Activated CD8-positive, alpha-beta memory T cell treated with anti-CD3 and anti-CD28 coated beads, Interleukin-2, amount 50 U/mL, for 24 hours (primary cell): ENCODE results near the gene RPS6KA1.
"Not testable (repeated sequence)": the region's sequence is repeated elsewhere in the genome, so short reads cannot be mapped to it uniquely, and the experiment has no call there.

Experiments used
- DNase-seq: peaks from one replicate; pipeline ENCODE4 v3.0.0-alpha.2; 2020; ENCODE audit errors: extremely low read depth

Gene RPS6KA1

DNA sequence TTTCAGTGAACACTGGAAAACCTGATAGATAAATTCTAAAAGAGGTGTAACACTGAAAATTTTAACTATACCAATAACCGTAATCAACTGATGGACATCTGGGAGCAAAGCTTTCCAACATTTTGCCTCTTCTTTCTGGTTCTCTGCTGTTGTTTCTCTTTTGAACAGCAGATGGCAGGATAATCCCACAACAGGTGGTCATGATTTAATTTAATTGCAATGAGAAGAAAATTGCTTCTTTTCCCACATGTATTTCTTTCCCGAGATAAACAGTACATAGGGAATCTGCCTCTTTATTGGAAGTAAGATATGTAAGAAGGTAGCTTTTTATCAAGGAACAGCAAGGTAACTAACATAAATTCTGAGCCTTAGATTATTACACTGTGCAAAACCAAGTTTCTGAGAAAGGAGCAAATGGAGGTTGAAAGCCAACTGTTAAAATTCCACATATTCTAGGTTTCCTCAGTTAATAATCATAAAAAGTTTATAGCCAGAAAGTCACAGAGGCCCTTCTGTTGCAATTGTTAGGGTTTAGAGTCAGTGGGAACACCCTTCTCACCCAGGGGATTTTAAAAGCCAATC lies 72.9 kb downstream of the RPS6KA1 start:
- no peak for DNase-seq

DNA sequence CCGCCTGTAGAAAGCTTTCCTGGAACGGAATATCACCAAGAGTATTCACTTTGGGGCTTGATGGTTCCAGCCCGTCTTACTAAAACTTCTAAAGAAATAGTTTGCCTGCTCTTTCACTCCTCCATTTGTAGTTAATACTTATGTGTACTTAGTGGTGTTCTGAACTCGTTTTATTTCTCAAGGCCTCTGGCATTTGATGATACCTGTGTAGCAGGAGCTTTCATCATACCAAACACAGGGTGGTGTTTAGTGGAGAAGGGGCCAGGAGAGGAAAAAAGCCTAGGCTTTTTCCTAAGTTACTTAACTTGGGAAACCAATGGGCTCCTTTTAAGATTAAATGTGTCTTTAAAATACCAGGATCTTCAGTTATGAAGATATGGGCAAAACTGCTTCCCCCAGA lies 74.3 kb downstream of the RPS6KA1 start:
- no peak for DNase-seq

DNA sequence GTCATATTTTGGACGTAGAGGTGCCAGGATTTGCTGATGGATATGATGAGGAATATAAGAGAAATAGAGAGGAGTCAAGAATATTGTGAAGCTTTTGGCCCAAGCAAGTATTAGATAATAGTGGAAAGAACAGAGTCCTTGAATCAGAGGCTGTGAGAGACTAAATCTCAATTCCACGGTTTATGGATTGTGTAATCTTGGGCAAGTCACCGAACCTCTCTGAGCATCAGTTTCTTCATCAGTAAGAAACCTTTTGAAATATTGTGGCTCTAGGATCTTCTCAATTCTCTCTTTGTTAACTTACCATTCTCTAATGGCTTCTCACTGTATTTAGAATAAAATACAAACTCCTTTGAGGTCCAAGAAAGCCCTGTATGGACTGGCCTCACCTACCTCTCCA lies 77.6 kb downstream of the RPS6KA1 start:
- no peak for DNase-seq

DNA sequence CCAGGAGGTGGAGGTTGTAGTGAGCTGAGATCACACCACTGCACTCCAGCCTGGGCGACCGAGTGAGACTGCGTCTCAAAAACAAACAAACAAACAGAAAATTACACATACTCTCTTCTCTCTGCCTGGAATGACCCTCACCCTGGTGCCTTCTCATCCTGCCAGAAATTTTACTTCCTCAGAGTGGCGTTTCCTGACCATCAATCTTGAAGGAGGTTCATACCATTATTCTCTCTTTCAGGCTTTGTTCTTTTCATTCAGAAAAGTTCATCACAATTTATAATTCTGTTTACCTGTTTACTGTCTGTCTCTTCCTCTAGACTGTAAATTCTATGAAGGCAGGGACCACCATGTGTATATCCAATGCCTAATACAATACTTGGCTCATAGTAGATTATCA lies 79.3 kb downstream of the RPS6KA1 start:
- no peak for DNase-seq

DNA sequence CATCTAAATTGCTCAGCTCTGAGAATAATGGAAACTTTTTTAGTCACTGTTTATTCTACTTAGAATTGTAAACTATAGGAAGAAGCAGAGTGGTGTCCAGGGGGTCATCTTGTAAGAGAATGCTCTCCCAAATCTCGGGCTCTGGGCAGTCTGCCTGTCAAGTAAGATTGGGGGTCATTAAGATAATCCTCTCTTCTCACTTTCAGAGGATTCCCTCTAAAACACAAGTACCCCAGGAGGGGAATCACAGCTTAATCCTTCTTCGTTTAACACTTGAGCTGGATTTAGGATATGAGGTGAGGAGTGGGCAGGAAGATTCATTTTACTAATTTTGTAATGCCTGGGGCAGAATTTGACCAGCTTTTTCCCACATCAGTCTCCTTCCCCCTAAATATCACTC lies 81.2 kb downstream of the RPS6KA1 start:
- no peak for DNase-seq

DNA sequence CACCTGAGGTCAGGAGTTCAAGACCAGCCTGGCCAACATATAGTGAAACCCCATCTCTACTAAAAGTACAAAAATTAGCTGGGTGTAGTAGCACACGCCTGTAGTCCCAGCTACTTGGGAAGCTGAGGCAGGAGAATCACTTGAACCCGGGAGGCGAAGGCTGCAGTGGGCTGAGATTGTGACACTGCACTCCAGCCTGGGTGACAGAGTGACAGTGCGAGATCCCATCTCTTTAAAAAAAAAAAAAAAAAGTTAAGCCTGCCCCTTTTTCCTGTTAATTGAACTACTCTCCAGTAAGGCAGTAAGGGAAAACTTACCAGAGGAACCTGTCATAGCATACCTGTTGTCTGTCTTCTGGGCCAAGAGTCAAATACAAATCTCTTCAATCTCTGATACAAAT lies 83.1 kb downstream of the RPS6KA1 start:
- DNase-seq = not testable (repeated sequence)

DNA sequence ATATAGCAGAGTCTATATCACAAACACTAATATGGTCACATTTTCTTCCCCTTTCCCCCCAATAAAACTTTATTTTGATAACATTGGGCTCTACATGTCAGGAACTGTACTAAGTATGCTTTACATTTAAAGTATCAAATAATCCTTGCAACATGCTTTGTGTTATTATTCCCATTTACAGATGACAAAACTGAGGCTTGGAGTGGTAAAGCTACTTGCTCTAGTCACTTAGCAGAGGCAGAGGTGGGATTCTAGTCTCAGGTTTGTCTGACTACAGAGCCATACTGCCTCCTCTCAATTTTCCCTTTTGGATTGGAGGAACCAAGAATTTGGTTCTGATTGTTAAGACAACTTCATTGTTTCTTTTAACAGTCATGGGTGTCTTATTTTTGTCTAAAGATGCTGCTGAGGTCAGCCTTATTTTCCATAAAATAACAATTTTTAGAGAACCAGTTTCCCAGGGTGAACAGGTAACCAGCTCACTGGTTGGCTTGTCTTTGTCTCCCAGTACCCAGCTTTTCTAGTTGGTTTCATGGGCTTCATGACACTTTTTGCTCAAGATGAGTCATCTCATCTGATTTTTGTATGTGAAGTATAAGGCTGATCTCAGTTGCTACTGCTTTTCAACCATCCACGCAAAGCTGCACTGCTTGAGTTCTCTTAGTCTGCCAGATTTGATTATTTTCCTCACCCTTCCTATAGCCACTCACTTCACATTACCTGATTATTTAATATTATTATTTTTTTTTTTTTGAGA lies 85.3 kb downstream of the RPS6KA1 start:
- no peak for DNase-seq

DNA sequence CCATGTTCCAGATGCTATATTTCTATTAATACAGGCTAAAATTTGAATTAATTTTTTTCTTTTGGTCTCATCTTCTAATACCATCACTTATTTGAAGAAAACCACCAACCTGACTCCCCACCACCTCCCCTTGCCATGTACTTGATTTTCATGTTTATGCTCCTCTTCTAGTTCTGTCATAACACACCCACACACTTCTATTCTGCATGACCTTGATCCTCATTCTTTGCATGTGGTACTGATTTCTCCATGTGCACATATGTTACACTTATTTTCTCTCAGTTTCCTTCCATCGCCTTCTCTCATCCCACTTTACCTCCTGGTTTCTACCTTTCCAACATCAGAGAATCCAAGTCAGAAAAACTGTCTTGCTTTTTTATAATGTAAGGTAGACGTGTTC lies 87.3 kb downstream of the RPS6KA1 start:
- no peak for DNase-seq

DNA sequence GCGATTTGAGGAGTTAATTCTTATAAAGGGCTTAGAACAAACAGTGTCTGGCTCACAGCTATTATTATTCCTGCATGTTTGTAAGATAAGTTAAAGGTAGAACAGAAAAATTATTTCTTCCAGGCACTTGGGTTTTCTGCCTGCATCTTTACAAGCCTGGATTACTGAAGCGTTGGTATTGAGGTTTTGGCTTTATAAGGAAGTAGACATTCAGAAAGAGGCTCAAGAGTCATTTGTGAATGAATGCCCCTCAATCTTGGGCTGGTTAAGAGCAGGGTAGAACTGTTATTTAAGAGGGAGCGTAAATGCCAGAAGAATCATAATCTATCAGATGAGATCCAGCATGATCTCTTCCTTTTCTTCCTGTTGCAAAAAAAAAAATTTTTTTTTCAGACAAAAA lies 89.0 kb downstream of the RPS6KA1 start:
- DNase-seq = no peak
